ENCODE results near the gene RELB.

The RELB gene

DNA sequence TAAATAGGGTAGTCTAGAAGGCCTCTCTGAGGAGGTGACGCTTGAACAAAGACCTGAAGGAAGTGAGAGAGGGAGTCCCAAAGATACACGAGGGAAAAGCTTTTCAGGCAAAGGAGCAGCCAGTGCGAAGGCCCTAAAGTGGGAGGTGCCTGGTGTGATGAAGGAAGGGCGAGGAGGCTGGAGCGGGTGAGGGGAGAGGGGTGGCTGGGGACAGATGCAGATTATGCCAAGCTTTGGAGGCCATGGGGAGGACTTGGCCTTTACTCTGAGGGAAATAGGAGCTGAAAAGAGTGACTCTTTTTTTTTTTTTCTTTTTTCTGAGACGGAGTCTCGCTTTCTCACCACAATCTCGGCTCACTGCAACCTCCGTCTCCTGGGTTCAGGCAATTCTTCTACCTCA, 43.2 kb upstream of the RELB start:
- no peaks in the 10 kb centered on the region for H3K27me3 ChIP-seq (replicated peaks; ENCODE audit: control insufficient read depth, insufficient read depth, low read length)
- DNase-seq (ENCODE audit: extremely low read depth, insufficient read length), result no peak
- H3K36me3 ChIP-seq (ENCODE audit: control insufficient read depth, insufficient read depth, low read length), result peaks cover 3% of the 10 kb centered on the region; the same call in 1 of the 2 replicates
- H3K4me3 ChIP-seq (replicated peaks; ENCODE audit: low read depth, low read length), result no peak overlapping the region
- TF ChIP-seq, protein P1, sequence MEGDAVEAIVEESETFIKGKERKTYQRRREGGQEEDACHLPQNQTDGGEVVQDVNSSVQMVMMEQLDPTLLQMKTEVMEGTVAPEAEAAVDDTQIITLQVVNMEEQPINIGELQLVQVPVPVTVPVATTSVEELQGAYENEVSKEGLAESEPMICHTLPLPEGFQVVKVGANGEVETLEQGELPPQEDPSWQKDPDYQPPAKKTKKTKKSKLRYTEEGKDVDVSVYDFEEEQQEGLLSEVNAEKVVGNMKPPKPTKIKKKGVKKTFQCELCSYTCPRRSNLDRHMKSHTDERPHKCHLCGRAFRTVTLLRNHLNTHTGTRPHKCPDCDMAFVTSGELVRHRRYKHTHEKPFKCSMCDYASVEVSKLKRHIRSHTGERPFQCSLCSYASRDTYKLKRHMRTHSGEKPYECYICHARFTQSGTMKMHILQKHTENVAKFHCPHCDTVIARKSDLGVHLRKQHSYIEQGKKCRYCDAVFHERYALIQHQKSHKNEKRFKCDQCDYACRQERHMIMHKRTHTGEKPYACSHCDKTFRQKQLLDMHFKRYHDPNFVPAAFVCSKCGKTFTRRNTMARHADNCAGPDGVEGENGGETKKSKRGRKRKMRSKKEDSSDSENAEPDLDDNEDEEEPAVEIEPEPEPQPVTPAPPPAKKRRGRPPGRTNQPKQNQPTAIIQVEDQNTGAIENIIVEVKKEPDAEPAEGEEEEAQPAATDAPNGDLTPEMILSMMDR (IDR thresholded peaks at IDR 0.05; ENCODE audit: insufficient read depth, low read length, poor library complexity, severe bottlenecking), result no peak

DNA sequence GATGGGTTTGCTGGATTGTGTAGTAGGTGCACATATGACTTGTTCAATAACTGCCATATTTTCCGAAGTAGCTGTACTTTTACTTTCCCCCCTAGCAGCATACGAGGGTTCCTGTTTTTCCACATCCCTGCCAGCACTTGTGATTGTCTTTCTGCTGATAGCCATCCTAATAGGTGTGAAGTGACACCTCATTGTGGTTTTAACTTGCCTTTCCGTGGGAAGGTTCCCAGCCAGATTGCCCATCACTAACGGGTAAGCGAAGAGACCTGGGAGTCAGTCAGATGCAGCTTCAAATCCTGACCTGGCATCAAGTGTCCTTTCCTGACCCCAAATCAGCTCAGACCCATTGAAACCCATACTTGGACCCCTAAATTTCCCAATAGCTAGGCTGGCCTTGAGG, 41.6 kb upstream of the RELB start:
- no peak overlapping the region for H3K4me3 ChIP-seq (replicated peaks; ENCODE audit: low read depth, low read length)
- no peaks in the 10 kb centered on the region for H3K27me3 ChIP-seq (replicated peaks; ENCODE audit: control insufficient read depth, insufficient read depth, low read length)
- H3K36me3 ChIP-seq (ENCODE audit: control insufficient read depth, insufficient read depth, low read length), result peaks cover 6% of the 10 kb centered on the region
- DNase-seq (ENCODE audit: extremely low read depth, insufficient read length), result no peak
- TF ChIP-seq, protein P1 (IDR thresholded peaks at IDR 0.05; ENCODE audit: insufficient read depth, low read length, poor library complexity, severe bottlenecking), result no peak

DNA sequence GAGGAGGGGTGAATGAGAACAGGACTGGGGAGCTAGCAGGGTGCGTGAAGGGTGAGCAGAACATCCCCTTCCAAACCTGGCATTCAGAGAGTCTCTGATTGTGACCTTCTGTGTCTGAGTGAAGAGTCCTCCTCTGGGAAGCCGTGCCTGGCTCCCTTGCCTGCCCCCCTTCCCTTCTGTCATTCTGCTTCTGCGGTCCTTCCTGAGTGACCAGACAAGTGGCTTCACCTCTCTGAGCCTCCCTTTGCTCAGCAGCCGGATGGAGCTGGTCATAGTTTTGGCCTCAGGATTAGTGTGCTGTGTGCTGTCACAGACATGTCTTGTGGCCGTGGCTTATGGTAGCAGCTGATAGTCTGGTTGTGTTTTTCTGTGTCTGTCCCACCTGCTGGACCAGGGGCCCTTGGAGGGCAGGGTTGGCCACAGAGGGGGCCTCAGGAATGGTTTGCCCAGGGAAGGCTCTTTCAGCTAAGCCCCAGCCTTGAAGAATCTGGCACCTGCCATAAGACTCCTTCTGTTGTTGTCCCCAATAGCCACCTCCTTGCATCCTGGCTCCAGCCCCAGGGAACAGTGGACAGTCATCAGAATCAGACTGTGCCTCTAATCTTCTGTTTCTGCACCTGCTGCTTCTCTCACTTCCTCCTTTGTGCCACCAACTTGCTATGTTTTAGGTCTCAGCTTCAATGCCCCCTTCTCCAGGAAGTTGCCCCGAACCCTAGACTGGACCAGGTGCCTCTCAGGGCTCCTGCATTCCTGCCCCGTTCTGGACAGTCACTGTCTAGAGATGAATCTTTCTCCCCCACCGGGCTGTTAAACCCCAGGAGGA, 40.1 kb upstream of the RELB start:
- DNase-seq (ENCODE audit: extremely low read depth, insufficient read length), result no peak
- Histone ChIP-seq H3K36me3 (ENCODE audit: control insufficient read depth, insufficient read depth, low read length) (peaks cover 7% of the 10 kb centered on the region), H3K27me3 (replicated peaks; ENCODE audit: control insufficient read depth, insufficient read depth, low read length) (no peaks in the 10 kb centered on the region), H3K4me3 (replicated peaks; ENCODE audit: low read depth, low read length) (no peak overlapping the region)
- TF ChIP-seq, protein P1 (IDR thresholded peaks at IDR 0.05; ENCODE audit: insufficient read depth, low read length, poor library complexity, severe bottlenecking), result no peak

DNA sequence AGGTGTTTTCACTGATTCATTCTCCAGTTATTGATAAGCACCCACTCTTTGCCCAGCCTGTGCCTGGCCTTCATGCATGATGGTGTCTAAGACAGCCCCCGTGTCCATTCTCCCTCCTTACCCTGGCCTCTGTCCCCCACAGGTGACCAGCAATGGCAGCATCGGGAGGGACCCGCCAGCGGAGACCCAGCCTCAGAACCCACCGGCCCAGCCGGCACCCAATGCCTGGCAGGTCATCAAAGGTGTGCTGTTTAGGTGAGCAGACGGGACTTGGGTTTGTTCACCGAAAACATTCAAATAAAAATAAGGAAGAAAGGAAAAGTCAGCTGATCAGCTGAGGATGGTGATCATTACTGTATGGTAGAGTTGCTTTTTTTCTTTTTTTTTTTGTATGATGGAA, 39.4 kb upstream of the RELB start:
- Histone ChIP-seq H3K4me3 (replicated peaks; ENCODE audit: low read depth, low read length) (no peak overlapping the region), H3K27me3 (replicated peaks; ENCODE audit: control insufficient read depth, insufficient read depth, low read length) (no peaks in the 10 kb centered on the region), H3K36me3 (ENCODE audit: control insufficient read depth, insufficient read depth, low read length) (peaks cover 10% of the 10 kb centered on the region)
- no peak for DNase-seq (ENCODE audit: extremely low read depth, insufficient read length)
- TF ChIP-seq, protein P1 (IDR thresholded peaks at IDR 0.05; ENCODE audit: insufficient read depth, low read length, poor library complexity, severe bottlenecking), result no peak

DNA sequence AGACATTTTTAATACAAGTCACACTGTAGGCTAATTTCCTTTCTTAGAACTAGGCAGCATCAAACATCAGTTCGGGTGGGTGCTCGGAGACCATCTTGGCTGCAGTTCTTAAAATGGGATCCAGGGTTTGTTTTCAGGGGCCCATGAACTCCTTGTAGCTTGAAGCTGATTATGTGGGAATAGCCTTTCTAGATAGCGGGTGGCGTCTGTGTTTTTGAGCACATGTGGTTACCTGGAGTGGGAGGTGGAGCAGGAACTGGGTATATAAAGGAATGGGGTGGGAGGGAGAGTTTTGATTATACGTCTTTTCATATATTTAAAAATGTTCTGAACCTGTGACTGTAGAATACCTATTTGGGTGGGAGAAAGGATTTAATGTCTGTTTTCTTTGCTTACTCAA, 33.1 kb upstream of the RELB start:
- no peak overlapping the region for H3K4me3 ChIP-seq (replicated peaks; ENCODE audit: low read depth, low read length)
- no peak for DNase-seq (ENCODE audit: extremely low read depth, insufficient read length)
- H3K36me3 ChIP-seq (ENCODE audit: control insufficient read depth, insufficient read depth, low read length), result peaks cover 13% of the 10 kb centered on the region
- H3K27me3 ChIP-seq (replicated peaks; ENCODE audit: control insufficient read depth, insufficient read depth, low read length), result no peaks in the 10 kb centered on the region
- TF ChIP-seq, protein P1 (IDR thresholded peaks at IDR 0.05; ENCODE audit: insufficient read depth, low read length, poor library complexity, severe bottlenecking), result no peak
